Stimulated activated CD4-positive, alpha-beta T cell treated with anti-CD3 and anti-CD28 coated beads, Interleukin-1b, Interleukin-23, amount 100 ng/mL, for 24 hours (primary cell): ENCODE results near the gene SLCO4A1.
"Not testable (repeated sequence)": the region's sequence is repeated elsewhere in the genome, so short reads cannot be mapped to it uniquely, and the experiment has no call there.

Experiments used
- DNase-seq, 4 experiments: peaks; one replicate each; pipeline ENCODE4 v3.0.0-alpha.2; 2020; ENCODE audit warnings: low read depth in 4 of 4, low spot score in 1 of 4

SLCO4A1 gene

GRCh38 chr20:62679978-62680589, 37.8 kb downstream of the SLCO4A1 start:
- DNase-seq, result no peak

- DNase-seq, result no peak
These were observed 40.7 kb downstream of the SLCO4A1 start for GRCh38 chr20:62682912-62683517.

DNA sequence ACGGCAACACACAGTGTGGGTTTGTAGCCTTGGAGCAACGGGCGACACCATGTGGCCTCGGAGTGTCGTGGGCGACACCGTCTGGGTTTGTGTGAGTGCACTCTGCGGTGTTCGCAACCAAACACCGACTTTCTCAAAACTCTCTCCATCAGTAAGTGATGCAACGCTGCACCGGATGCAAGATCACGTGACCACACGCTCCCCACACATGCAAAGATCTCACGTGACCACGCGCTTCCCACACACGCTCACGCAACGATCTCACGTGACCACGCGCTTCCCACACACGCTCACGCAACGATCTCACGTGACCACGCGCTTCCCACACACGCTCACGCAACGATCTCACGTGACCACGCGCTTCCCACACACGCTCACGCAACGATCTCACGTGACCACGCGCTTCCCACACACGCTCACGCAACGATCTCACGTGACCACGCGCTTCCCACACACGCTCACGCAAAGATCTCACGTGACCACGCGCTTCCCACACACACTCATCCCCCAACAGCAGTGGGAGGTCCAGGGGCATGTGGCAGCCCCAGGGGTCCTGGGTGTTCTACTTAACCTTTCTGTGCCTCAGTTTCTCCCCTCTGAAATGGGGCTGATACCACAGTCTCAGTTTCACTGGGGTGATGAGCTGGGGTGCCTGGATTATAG, 41.5 kb downstream of the SLCO4A1 start:
- not testable (repeated sequence) for DNase-seq

GRCh38 chr20:62684981-62685380, 42.7 kb downstream of the SLCO4A1 start:
- no peak for DNase-seq

GRCh38 chr20:62685781-62686555, 43.7 kb downstream of the SLCO4A1 start:
- DNase-seq, result no peak

- DNase-seq, result no peak
These were observed 44.8 kb downstream of the SLCO4A1 start for GRCh38 chr20:62686869-62687830.

GRCh38 chr20:62688083-62688482, 45.8 kb downstream of the SLCO4A1 start:
- DNase-seq, result no peak

DNA sequence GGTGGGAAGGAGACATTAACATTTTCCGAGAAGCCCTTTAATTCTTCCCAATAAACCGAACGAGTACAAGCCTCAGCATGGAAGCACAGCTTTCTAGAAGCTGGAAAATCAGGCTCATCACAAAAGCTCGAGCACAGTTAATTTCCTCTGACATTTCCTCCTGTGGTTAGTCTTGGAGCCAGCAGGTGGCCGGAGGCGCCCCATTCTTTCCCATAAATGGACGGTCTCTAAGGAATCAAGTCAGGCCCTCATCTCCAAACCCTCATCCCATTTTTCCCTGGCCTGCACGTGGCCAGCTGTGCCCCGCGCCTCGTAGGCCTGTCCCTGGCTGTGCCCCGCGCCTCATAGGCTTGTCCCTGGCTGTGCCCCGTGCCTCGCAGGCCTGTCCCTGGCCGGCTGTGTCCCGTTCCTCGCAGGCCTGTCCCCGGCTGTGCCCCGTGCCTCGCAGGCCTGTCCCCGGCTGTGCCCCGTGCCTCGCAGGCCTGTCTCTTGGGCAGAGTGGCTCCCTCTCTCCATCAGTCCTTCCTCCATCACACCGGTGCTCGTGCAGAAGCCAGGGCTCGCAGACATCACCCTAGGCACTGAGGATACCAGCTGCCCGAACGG, 46.7 kb downstream of the SLCO4A1 start:
- no peak for DNase-seq

GRCh38 chr20:62689861-62690260, 47.6 kb downstream of the SLCO4A1 start:
- DNase-seq, result no peak

- no peak for DNase-seq
These were observed 48.0 kb downstream of the SLCO4A1 start for GRCh38 chr20:62690261-62690820.

DNA sequence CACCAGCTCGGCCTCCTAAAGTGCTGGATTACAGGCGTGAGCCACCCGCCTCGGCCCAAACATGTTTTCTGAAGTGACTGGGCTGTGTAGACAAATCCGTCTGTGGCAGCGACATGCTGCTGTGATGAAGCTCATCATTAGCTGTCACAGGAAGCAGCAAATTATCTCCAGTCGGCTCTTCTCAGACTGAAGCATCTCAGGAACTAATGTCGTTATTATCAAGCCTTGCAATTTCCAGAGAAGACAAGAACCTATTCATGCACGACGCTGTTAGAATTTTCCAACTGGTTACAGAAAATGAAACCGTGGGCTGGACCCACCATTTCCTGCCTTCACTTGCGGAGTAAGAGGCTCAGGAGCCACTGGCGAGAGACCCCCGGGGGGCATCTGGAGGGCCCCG, 49.2 kb downstream of the SLCO4A1 start:
- DNase-seq, result no peak

DNA sequence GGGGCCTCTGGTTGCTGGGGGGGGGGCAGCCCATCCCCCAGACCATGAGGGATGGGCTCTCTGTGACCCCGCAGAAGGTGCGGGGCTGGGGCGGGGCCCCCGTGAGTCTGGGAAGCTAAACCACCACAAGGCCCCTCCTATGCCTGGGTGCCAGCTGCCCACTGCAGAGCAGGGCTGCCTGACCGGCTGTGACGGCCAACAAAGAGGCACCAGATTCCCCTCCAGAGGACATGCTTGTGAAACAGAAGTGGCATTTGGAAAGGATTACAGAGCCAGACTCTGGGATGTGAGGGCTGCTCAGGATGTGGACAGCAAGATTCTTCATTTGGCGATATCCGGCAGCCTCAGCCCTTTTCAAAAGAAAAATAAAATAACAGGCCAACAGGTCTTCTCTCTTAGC, 49.9 kb downstream of the SLCO4A1 start:
- no peak for DNase-seq

DNA sequence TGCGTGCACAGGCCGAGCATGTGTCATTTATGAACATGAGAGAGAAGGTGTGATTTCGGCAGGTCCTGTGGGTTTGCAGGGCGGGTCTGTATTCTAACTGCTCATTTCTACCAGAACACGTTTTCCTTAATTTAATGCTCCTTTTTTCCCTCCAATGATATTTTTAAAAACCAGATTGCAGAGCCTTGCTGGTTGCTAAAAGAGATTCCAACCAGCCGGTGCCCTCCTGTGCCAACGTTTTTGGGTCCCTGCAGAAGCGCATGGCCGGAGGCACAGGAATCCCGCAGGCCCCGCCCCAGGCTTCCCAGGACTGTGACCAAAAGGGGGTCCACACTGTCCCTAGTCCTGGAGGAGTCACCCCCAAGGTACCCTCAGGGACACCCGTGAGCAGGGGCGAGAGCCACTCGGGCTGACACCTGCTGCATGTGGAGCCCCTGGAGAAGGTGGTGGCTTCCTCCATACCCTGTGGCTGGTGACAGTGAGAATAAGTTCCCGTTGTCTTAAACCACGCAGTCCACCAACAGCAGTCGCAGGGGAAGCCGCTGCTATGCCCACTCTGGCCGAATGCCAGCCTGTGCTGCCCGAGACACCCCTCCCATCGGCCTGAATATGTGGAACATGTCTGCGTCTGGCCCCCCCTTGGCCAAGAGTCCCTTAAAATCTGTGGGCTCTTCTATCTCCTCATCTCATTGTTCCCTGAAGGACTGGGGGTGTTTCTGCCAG, 50.7 kb downstream of the SLCO4A1 start:
- DNase-seq, result no peak

- DNase-seq, result no peak
These were observed 51.2 kb downstream of the SLCO4A1 start for GRCh38 chr20:62693524-62693922.

DNA sequence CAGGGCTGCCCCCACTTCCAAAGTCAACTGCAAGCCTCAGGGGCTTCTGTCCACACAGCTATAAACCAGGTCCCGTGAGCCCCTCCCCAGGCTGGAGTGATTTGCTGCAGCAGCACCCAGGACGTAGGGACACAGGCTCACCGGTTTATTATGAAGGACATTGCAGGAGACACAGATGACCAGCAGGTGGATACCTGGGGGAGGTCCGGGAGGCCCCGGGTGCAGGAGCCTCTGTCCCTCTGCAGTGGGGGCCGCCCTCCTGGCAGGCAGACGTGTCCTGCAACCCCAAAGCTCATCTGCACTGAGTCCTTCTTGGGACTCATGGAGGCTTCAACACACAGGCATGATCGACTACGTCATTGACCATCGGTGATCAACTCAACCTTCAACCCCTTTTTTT, 51.8 kb downstream of the SLCO4A1 start:
- DNase-seq, result no peak

DNA sequence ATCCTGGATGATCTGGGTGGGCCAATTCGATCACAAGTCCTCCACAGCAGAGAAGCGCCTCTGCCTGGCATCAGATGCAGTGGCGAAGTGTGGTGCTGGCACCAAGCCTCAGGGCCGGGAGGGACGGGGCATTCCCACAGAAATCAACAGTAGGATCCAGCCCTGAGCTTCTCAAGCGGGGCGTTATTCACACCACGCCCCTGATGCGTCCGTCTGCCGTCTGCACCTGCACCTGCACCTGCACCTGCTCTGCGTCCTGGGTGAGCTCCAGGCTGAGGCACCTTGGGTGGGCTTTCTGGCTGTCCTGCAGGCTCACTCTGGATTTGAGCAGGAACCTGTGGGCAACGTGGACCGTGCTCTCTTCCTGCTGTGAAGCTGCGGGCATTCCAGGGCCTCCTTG, 52.6 kb downstream of the SLCO4A1 start:
- DNase-seq, result no peak

- DNase-seq, result no peak
These were observed 53.4 kb downstream of the SLCO4A1 start for GRCh38 chr20:62695448-62696414.

DNA sequence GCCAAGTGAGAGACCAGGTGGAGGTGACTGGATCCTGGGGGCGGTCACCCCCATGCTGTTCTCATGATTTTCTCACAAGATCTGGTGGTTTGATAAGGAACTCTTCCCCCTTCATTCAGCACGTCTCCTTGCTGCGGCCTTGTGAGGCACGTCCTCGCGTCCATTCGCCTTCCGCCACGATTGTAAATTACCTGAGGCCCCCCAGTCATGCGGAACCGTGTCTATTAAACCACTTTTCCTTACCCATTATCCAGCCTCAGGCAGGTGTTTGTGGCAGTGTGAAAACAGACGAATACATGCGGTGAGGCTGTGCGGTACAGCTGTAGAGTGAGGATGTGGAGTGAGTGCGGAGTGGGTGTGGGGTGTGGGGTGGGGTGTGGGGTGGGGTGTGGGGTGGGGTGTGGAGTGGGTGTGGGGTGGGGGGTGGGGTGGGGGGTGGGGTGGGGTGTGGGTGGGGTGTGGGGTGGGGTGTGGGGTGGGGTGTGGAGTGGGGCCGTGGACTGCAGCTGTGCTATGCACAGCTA, 54.2 kb downstream of the SLCO4A1 start:
- DNase-seq, result no peak
